ENCODE results near the gene HIF3A. TPM values are rescaled to one million over a fixed set of nuclear protein-coding genes. Genes with fewer than 3 reads are reported as not detected.

Gene HIF3A
- total RNA-seq, 1 experiment from 2014 or later, result not detected

DNA sequence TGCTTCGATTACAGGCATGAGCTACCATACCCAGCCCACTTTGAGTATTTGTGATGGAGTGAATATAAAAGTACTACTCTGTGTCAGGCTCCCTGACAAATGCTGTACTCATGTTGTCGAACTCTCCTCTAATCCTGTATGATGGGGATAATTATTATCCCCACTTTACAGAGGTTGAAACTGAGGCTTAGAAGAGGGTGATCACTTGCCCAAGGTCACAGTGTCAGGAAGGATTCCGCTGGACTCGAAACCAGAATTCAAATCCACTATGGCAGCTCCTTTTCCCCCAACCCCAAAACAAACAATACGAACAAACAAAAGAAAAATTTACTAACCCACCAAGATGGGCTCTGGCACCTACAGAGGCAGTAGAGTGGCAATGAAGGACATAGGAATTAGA lies 48.3 kb downstream of the HIF3A start:
- BruUV-seq (replicated peaks), result no TSS peak
- H3K4me3 ChIP-seq (ENCODE audit: low read depth in 2 of 2, low read length in 2 of 2), result no peak overlapping the region
- in situ Hi-C loops (cut with HindIII; ENCODE audit: low pct_unique_long_range_greater_than_20kb, low sequenced_read_pairs), result no loop called here
- ATAC-seq, result no peak
- H3K4me1 ChIP-seq (ENCODE audit: control insufficient read depth, insufficient read depth, low read length), result peaks cover 3% of the 10 kb centered on the region; the same call in 1 of the 2 replicates
- TF ChIP-seq, protein P1, sequence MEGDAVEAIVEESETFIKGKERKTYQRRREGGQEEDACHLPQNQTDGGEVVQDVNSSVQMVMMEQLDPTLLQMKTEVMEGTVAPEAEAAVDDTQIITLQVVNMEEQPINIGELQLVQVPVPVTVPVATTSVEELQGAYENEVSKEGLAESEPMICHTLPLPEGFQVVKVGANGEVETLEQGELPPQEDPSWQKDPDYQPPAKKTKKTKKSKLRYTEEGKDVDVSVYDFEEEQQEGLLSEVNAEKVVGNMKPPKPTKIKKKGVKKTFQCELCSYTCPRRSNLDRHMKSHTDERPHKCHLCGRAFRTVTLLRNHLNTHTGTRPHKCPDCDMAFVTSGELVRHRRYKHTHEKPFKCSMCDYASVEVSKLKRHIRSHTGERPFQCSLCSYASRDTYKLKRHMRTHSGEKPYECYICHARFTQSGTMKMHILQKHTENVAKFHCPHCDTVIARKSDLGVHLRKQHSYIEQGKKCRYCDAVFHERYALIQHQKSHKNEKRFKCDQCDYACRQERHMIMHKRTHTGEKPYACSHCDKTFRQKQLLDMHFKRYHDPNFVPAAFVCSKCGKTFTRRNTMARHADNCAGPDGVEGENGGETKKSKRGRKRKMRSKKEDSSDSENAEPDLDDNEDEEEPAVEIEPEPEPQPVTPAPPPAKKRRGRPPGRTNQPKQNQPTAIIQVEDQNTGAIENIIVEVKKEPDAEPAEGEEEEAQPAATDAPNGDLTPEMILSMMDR (IDR thresholded peaks at IDR 0.05), result no peak
- TF ChIP-seq SIN3A (IDR thresholded peaks at IDR 0.05; ENCODE audit: borderline replicate concordance, insufficient read depth, low read depth, low read length) (no peak), TCF7L2 (IDR thresholded peaks at IDR 0.05; ENCODE audit: low read depth, low read length) (no peak), POLR2AphosphoS5 (IDR thresholded peaks at IDR 0.05; ENCODE audit: low read depth, low read length) (no peak)
- TF ChIP-seq, protein P2, sequence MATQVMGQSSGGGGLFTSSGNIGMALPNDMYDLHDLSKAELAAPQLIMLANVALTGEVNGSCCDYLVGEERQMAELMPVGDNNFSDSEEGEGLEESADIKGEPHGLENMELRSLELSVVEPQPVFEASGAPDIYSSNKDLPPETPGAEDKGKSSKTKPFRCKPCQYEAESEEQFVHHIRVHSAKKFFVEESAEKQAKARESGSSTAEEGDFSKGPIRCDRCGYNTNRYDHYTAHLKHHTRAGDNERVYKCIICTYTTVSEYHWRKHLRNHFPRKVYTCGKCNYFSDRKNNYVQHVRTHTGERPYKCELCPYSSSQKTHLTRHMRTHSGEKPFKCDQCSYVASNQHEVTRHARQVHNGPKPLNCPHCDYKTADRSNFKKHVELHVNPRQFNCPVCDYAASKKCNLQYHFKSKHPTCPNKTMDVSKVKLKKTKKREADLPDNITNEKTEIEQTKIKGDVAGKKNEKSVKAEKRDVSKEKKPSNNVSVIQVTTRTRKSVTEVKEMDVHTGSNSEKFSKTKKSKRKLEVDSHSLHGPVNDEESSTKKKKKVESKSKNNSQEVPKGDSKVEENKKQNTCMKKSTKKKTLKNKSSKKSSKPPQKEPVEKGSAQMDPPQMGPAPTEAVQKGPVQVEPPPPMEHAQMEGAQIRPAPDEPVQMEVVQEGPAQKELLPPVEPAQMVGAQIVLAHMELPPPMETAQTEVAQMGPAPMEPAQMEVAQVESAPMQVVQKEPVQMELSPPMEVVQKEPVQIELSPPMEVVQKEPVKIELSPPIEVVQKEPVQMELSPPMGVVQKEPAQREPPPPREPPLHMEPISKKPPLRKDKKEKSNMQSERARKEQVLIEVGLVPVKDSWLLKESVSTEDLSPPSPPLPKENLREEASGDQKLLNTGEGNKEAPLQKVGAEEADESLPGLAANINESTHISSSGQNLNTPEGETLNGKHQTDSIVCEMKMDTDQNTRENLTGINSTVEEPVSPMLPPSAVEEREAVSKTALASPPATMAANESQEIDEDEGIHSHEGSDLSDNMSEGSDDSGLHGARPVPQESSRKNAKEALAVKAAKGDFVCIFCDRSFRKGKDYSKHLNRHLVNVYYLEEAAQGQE (IDR thresholded peaks at IDR 0.05; ENCODE audit: insufficient read depth in 1 of 2, low read depth in 2 of 2, low read length in 1 of 2), result no peak
- H3K27ac ChIP-seq (ENCODE audit: low read length), result no peak overlapping the region; the same call in 1 of the 2 replicates
- no peaks in the 10 kb centered on the region for H3K36me3 ChIP-seq (ENCODE audit: control insufficient read depth, insufficient read depth, low read length)
- POLR2A ChIA-PET, result no interaction called here
- intact Hi-C loops (cut with micrococcal nuclease; ENCODE audit: unreplicated experiment), result loop anchor here (5.0 kb wide), 1 partner anchor 63 kb away; no protein-coding TSS in a partner anchor
- no peak for DNase-seq (ENCODE audit: low read depth, low spot score)
- no peaks in the 10 kb centered on the region for H3K9me3 ChIP-seq (ENCODE audit: control insufficient read depth, insufficient read depth, low read depth, low read length)
- no peaks in the 10 kb centered on the region for H3K27me3 ChIP-seq (ENCODE audit: control insufficient read depth, insufficient read depth, low read length)
- CTCF ChIA-PET, result no interaction called here

DNA sequence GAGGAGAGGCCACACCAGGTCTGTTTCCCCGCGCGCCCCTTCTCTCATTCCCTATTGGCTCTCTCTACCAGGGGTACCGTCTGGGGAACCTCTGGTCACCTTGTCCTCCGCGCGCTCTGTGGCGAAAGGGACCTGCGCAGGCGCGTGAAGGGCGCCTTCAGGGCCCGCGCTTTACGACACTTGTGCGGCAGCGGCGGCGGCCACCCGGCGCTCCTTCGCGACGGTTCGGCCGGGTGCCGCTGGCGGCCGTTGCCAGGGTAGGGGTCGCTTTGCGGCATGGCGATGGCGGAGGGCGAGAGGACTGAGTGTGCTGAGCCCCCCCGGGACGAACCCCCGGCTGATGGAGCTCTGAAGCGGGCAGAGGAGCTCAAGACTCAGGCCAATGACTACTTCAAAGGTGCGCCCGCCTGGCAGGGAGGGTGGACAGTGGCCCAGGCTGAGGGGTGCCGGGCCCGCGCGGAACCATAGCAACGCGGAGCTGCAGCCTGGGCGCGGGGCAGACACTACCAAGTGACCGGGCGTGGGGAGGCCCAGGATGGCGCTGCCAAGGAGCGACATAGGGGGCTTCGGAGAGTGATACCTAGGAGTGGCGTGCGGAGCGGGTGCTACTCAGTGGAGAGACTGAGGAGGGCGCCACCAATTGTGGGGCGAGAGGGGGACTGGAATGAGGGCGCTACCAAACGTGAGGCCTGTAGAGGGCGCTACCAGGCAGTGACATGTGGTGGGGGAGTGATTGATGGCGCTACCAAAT lies 50.2 kb downstream of the HIF3A start, which contains the start of gene PPP5C:
Gene PPP5C (plus strand): TSS at position 267 of the 751 bp plus-strand sequence. CDS start 10 bp downstream, at position 277.
- CTCF ChIA-PET, result interaction anchor here (0.5 to 0.7 kb wide), 3 partner anchors 9 to 52 kb away, joined by 3 to 6 read pairs (median 4); no protein-coding TSS in a partner anchor
- H3K4me3 ChIP-seq (ENCODE audit: low read depth in 2 of 2, low read length in 2 of 2), result peak within 1 kb of the TSS; percentile 57 to 58
- no peak for TF ChIP-seq SIN3A (IDR thresholded peaks at IDR 0.05; ENCODE audit: borderline replicate concordance, insufficient read depth, low read depth, low read length)
- peak; percentile 72; the same call in 1 of the 2 replicates for TF ChIP-seq TCF7L2 (IDR thresholded peaks at IDR 0.05; ENCODE audit: low read depth, low read length)
- TF ChIP-seq, protein P2 (IDR thresholded peaks at IDR 0.05; ENCODE audit: insufficient read depth in 1 of 2, low read depth in 2 of 2, low read length in 1 of 2), result no peak
- TF ChIP-seq, protein P1 (IDR thresholded peaks at IDR 0.05), result peak; percentile 86
- TF ChIP-seq POLR2AphosphoS5 (IDR thresholded peaks at IDR 0.05; ENCODE audit: low read depth, low read length), result peak; percentile 81

More for the DNA sequence above, 50.2 kb downstream of the HIF3A start, which contains the start of gene PPP5C:
- in situ Hi-C loops (cut with HindIII; ENCODE audit: low pct_unique_long_range_greater_than_20kb, low sequenced_read_pairs) (no loop called here), intact Hi-C loops (cut with micrococcal nuclease; ENCODE audit: unreplicated experiment) (loop anchor here (5.0 kb wide), 1 partner anchor 65 kb away; no protein-coding TSS in a partner anchor)
- ATAC-seq (peak; percentile 94), DNase-seq (ENCODE audit: low read depth, low spot score) (peak; percentile 33)
- Histone ChIP-seq H3K27ac (ENCODE audit: low read length) (peak within 1 kb of the TSS; percentile 89), H3K27me3 (ENCODE audit: control insufficient read depth, insufficient read depth, low read length) (no peaks in the 10 kb centered on the region), H3K9me3 (ENCODE audit: control insufficient read depth, insufficient read depth, low read depth, low read length) (no peaks in the 10 kb centered on the region), H3K36me3 (ENCODE audit: control insufficient read depth, insufficient read depth, low read length) (no peaks in the 10 kb centered on the region), H3K4me1 (ENCODE audit: control insufficient read depth, insufficient read depth, low read length) (peaks cover 3% of the 10 kb centered on the region; the same call in 1 of the 2 replicates)
- no TSS peak for BruUV-seq (replicated peaks)
- POLR2A ChIA-PET, result no interaction called here
